Liver (tissue), 9 donors: ENCODE data around the gene TRIM9. TPM values are rescaled to one million over a fixed set of nuclear protein-coding genes. Genes with fewer than 3 reads are reported as not detected.

Source experiments
- DNase-seq: peaks from one replicate; pipeline ENCODE4 v3.0.0-alpha.2; 2017; ENCODE audit warnings: low spot score
- H3K27ac ChIP-seq, 2 donors: one replicate each; pipeline ENCODE4 v1.7.0; 2013; ENCODE audit warnings: inconsistent platforms in 2 of 2, low read length in 2 of 2, control low read depth in 1 of 2, low read depth in 1 of 2, mild to moderate bottlenecking in 1 of 2
- H3K27me3 ChIP-seq, 4 donors: one replicate each; pipeline versions ENCODE4 v1.6.1 to v1.7.0; 2013; ENCODE audit warnings: low read length in 3 of 4, inconsistent platforms in 1 of 4, mild to moderate bottlenecking in 1 of 4, moderate library complexity in 1 of 4; ENCODE audit not compliant: control insufficient read depth in 4 of 4, insufficient read depth in 4 of 4
- H3K36me3 ChIP-seq, 4 donors: one replicate each; pipeline versions ENCODE4 v1.6.1 to v1.7.0; 2013; ENCODE audit warnings: low read length in 3 of 4, mild to moderate bottlenecking in 3 of 4, low read depth in 1 of 4, moderate library complexity in 1 of 4; ENCODE audit not compliant: control insufficient read depth in 4 of 4, insufficient read depth in 3 of 4
- H3K4me1 ChIP-seq, 4 donors: one replicate each; pipeline versions ENCODE4 v1.6.1 to v1.7.0; 2013; ENCODE audit warnings: low read length in 3 of 4, mild to moderate bottlenecking in 3 of 4, moderate library complexity in 1 of 4; ENCODE audit not compliant: control insufficient read depth in 4 of 4, insufficient read depth in 4 of 4
- H3K4me3 ChIP-seq, 3 donors: one replicate each; pipeline versions ENCODE4 v1.6.1 to v1.7.0; 2013; ENCODE audit warnings: low read length in 3 of 3, control low read depth in 1 of 3, low read depth in 1 of 3, mild to moderate bottlenecking in 1 of 3
- H3K9ac ChIP-seq, 2 donors: one replicate each; pipeline ENCODE4 v1.7.0; 2013; ENCODE audit warnings: low read length in 2 of 2, mild to moderate bottlenecking in 2 of 2, moderate library complexity in 2 of 2, control low read depth in 1 of 2, low read depth in 1 of 2
- H3K9me3 ChIP-seq, 4 donors: one replicate each; pipeline versions ENCODE4 v1.6.1 to v1.7.0; 2013; ENCODE audit warnings: low read length in 3 of 4; ENCODE audit not compliant: control insufficient read depth in 4 of 4
- ATF3 ChIP-seq: IDR thresholded peaks from 2 replicates; pipeline ENCODE4 v1.6.1; 2016; ENCODE audit warnings: antibody characterized with exemption
- CTCF ChIP-seq: fragments of 150-350 bp; IDR thresholded peaks from 2 replicates; pipeline ENCODE4 v1.5.1; 2017; ENCODE audit warnings: improper control_type of control experiment, low read depth, low read length; ENCODE audit not compliant: missing input control
- EGR1 ChIP-seq, 2 donors: IDR thresholded peaks; 2 replicates each; pipeline ENCODE4 v1.6.1; 2016 to 2018; ENCODE audit warnings: antibody characterized with exemption in 2 of 2, low read depth in 2 of 2
- FOXA1 ChIP-seq: IDR thresholded peaks from 2 replicates; pipeline ENCODE4 v1.6.1; 2016; ENCODE audit warnings: antibody characterized with exemption
- FOXA2 ChIP-seq: IDR thresholded peaks from 2 replicates; pipeline ENCODE4 v1.6.1; 2016; ENCODE audit warnings: antibody characterized with exemption
- GABPA ChIP-seq, 2 donors: IDR thresholded peaks in 1 of 2; conservative IDR thresholded peaks in 1 of 2; 2 replicates each; pipeline ENCODE4 v1.6.1; 2016; ENCODE audit warnings: antibody characterized with exemption in 2 of 2, mild to moderate bottlenecking in 1 of 2, moderate library complexity in 1 of 2
- HNF4A ChIP-seq, 2 donors: conservative IDR thresholded peaks; 2 replicates each; pipeline ENCODE4 v1.6.1; 2016; ENCODE audit warnings: antibody characterized with exemption in 2 of 2, mild to moderate bottlenecking in 2 of 2
- HNF4G ChIP-seq: IDR thresholded peaks from 2 replicates; pipeline ENCODE4 v1.6.1; 2016; ENCODE audit warnings: antibody characterized with exemption
- JUND ChIP-seq, 2 donors: IDR thresholded peaks; 2 replicates each; pipeline ENCODE4 v1.6.1; 2016; ENCODE audit warnings: antibody characterized with exemption in 2 of 2
- NR2F2 ChIP-seq: IDR thresholded peaks from 2 replicates; pipeline ENCODE4 v1.6.1; 2016; ENCODE audit warnings: antibody characterized with exemption
- RAD21 ChIP-seq, 2 donors: IDR thresholded peaks; 2 replicates each; pipeline ENCODE4 v1.6.1; 2016; ENCODE audit warnings: antibody characterized with exemption in 2 of 2, mild to moderate bottlenecking in 2 of 2
- RXRA ChIP-seq, 2 donors: IDR thresholded peaks; 2 replicates each; pipeline ENCODE4 v1.6.1; 2017 to 2018; ENCODE audit warnings: antibody characterized with exemption in 2 of 2, mild to moderate bottlenecking in 1 of 2
- SP1 ChIP-seq: IDR thresholded peaks from 2 replicates; pipeline ENCODE4 v1.6.1; 2018; ENCODE audit warnings: antibody characterized with exemption, mild to moderate bottlenecking
- TAF1 ChIP-seq: conservative IDR thresholded peaks from 2 replicates; pipeline ENCODE4 v1.6.1; 2016; ENCODE audit warnings: antibody characterized with exemption, mild to moderate bottlenecking
- YY1 ChIP-seq: IDR thresholded peaks from 2 replicates; pipeline ENCODE4 v1.6.1; 2016; ENCODE audit warnings: antibody characterized with exemption, mild to moderate bottlenecking
- WGBS: extraction: QIAGEN DNeasy Blood & Tissue Kit; methylation state at CpG from one replicate; pipeline ENCODE4 v1.1.7; 2013; 5-methylcytosine and 5-hydroxymethylcytosine counted together
- polyA plus RNA-seq, 2 donors: library from polyadenylated mRNA; stranded (reverse) in 1 of 2; unstranded in 1 of 2; fragments of 200-250 nt in 1 of 2; fragments of >200 nt in 1 of 2; fragmentation: Nextera tagmentation in 1 of 2; extraction: Ambion mirVana in 1 of 2; gene quantifications; one replicate each; pipeline versions ENCODE4 v1.2.1 to v1.2.3, GENCODE V29; 2013 to 2015
- total RNA-seq, 2 donors: library from RNA; depleted of rRNA; stranded (reverse); fragments of >200 nt; gene quantifications; one replicate each; pipeline ENCODE4 v1.2.3, GENCODE V29; 2014
- TF ChIP-seq, protein P1 (sequence below): IDR thresholded peaks from 2 replicates; pipeline ENCODE4 v1.6.1; 2016; ENCODE audit warnings: antibody characterized with exemption, mild to moderate bottlenecking
- TF ChIP-seq, protein P2 (sequence below): IDR thresholded peaks from 2 replicates; pipeline ENCODE4 v1.6.1; 2016; ENCODE audit warnings: antibody characterized with exemption
- TF ChIP-seq, protein P3 (sequence below): IDR thresholded peaks from 2 replicates; pipeline ENCODE4 v1.6.1; 2016; ENCODE audit warnings: antibody characterized with exemption
- donor health status: healthy.
- donor health status: healthy.
- donor health status: healthy.
- donor health status: healthy.
- donor health status: healthy.

Gene TRIM9
- total and polyA plus RNA-seq, 4 donors, result 0.09 to 1.6 (median 0.18) TPM

- no peak for TF ChIP-seq RXRA (IDR thresholded peaks at IDR 0.05)
- no peak for TF ChIP-seq NR2F2
- TF ChIP-seq, protein P1, sequence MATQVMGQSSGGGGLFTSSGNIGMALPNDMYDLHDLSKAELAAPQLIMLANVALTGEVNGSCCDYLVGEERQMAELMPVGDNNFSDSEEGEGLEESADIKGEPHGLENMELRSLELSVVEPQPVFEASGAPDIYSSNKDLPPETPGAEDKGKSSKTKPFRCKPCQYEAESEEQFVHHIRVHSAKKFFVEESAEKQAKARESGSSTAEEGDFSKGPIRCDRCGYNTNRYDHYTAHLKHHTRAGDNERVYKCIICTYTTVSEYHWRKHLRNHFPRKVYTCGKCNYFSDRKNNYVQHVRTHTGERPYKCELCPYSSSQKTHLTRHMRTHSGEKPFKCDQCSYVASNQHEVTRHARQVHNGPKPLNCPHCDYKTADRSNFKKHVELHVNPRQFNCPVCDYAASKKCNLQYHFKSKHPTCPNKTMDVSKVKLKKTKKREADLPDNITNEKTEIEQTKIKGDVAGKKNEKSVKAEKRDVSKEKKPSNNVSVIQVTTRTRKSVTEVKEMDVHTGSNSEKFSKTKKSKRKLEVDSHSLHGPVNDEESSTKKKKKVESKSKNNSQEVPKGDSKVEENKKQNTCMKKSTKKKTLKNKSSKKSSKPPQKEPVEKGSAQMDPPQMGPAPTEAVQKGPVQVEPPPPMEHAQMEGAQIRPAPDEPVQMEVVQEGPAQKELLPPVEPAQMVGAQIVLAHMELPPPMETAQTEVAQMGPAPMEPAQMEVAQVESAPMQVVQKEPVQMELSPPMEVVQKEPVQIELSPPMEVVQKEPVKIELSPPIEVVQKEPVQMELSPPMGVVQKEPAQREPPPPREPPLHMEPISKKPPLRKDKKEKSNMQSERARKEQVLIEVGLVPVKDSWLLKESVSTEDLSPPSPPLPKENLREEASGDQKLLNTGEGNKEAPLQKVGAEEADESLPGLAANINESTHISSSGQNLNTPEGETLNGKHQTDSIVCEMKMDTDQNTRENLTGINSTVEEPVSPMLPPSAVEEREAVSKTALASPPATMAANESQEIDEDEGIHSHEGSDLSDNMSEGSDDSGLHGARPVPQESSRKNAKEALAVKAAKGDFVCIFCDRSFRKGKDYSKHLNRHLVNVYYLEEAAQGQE, result no peak
- no peak for TF ChIP-seq GABPA (IDR thresholded peaks at IDR 0.05 in 1 of 2, conservative IDR thresholded peaks at IDR 0.05 in 1 of 2)
- TF ChIP-seq, protein P2, sequence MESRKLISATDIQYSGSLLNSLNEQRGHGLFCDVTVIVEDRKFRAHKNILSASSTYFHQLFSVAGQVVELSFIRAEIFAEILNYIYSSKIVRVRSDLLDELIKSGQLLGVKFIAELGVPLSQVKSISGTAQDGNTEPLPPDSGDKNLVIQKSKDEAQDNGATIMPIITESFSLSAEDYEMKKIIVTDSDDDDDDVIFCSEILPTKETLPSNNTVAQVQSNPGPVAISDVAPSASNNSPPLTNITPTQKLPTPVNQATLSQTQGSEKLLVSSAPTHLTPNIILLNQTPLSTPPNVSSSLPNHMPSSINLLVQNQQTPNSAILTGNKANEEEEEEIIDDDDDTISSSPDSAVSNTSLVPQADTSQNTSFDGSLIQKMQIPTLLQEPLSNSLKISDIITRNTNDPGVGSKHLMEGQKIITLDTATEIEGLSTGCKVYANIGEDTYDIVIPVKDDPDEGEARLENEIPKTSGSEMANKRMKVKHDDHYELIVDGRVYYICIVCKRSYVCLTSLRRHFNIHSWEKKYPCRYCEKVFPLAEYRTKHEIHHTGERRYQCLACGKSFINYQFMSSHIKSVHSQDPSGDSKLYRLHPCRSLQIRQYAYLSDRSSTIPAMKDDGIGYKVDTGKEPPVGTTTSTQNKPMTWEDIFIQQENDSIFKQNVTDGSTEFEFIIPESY, result no peak
- TF ChIP-seq FOXA2, result no peak
- TF ChIP-seq, protein P3, sequence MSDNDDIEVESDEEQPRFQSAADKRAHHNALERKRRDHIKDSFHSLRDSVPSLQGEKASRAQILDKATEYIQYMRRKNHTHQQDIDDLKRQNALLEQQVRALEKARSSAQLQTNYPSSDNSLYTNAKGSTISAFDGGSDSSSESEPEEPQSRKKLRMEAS, result no peak
- TF ChIP-seq TAF1, result no peak
- no peak for TF ChIP-seq FOXA1
- no peak for TF ChIP-seq JUND (IDR thresholded peaks at IDR 0.05)
- no peak for TF ChIP-seq HNF4A (conservative IDR thresholded peaks at IDR 0.05)
- H3K9ac ChIP-seq, result no peak overlapping the region
- H3K9me3 ChIP-seq, result no peaks in the 10 kb centered on the region
- peaks cover 0 to 3% (median 0%) of the 10 kb centered on the region in 4 donors for H3K4me1 ChIP-seq
- DNase-seq, result no peak
- H3K4me3 ChIP-seq, result no peak overlapping the region
- H3K27ac ChIP-seq, result no peak overlapping the region
- H3K27me3 ChIP-seq, result no peaks in the 10 kb centered on the region
- H3K36me3 ChIP-seq, result no peaks in the 10 kb centered on the region
Observed at GRCh38 chr14:51084507-51084906, 10.4 kb downstream of the TRIM9 start.

GRCh38 chr14:51082349-51082748 is 12.6 kb downstream of the TRIM9 start:
- no peak for TF ChIP-seq NR2F2
- no peak for TF ChIP-seq HNF4A (conservative IDR thresholded peaks at IDR 0.05)
- no peak for TF ChIP-seq HNF4G
- TF ChIP-seq JUND (IDR thresholded peaks at IDR 0.05), result no peak
- no peak for TF ChIP-seq GABPA (IDR thresholded peaks at IDR 0.05 in 1 of 2, conservative IDR thresholded peaks at IDR 0.05 in 1 of 2)
- TF ChIP-seq, protein P1, result no peak
- no peak for TF ChIP-seq FOXA1
- TF ChIP-seq TAF1, result no peak
- no peak for TF ChIP-seq FOXA2
- no peak for TF ChIP-seq ATF3
- TF ChIP-seq CTCF, result no peak
- no peak for TF ChIP-seq RAD21 (IDR thresholded peaks at IDR 0.05)
- TF ChIP-seq, protein P2, result no peak
- TF ChIP-seq EGR1 (IDR thresholded peaks at IDR 0.05; ENCODE audit: low read depth in 2 of 2), result no peak
- TF ChIP-seq, protein P3, result no peak
- TF ChIP-seq SP1, result no peak
- no peak for TF ChIP-seq YY1
- TF ChIP-seq RXRA (IDR thresholded peaks at IDR 0.05), result no peak
- no peaks in the 10 kb centered on the region for H3K9me3 ChIP-seq
- no peaks in the 10 kb centered on the region for H3K36me3 ChIP-seq
- DNase-seq, result no peak
- no peak overlapping the region for H3K27ac ChIP-seq
- H3K4me1 ChIP-seq, result peaks cover 0 to 5% (median 0%) of the 10 kb centered on the region in 4 donors
- no peak overlapping the region for H3K9ac ChIP-seq
- no peak overlapping the region for H3K4me3 ChIP-seq
- 95% methylated on average over 1 of the region's 1 CpG for WGBS
- H3K27me3 ChIP-seq, result no peaks in the 10 kb centered on the region
